Prostate gland (tissue), 2 donors: ENCODE results near the gene STT3A.

Experiments used
- CTCF ChIP-seq, 4 experiments: fragments of 200-600 bp in 2 of 4; fragments of 450-650 bp in 2 of 4; sonication (generic) in 2 of 4; IDR thresholded peaks; 1 replicate in 3 of 4; 2 replicates in 1 of 4; pipeline ENCODE4 v1.5.1; 2016 to 2019; ENCODE audit warnings: antibody characterized with exemption in 4 of 4, mild to moderate bottlenecking in 2 of 4, moderate library complexity in 2 of 4
- POLR2AphosphoS5 ChIP-seq: sonication (generic); formaldehyde crosslinking; IDR thresholded peaks from one replicate; pipeline ENCODE4 v1.6.1; 2017; ENCODE audit warnings: antibody characterized with exemption

GRCh38 chr11:125579811-125580210, 12.8 kb upstream of the STT3A start:
- TF ChIP-seq CTCF (IDR thresholded peaks at IDR 0.05) (no peak), POLR2AphosphoS5 (no peak)
